M059J (cell line): ENCODE measurements around the gene B4GALT4. TPM values are rescaled to one million over a fixed set of nuclear protein-coding genes. Genes with fewer than 3 reads are reported as not detected.
"Not testable (repeated sequence)": the region's sequence is repeated elsewhere in the genome, so short reads cannot be mapped to it uniquely, and the experiment has no call there.

Experiments
- DNase-seq: peaks from one replicate; pipeline ENCODE4 v3.0.0-alpha.2; 2012; ENCODE audit warnings: low read depth
- total RNA-seq: library from RNA; depleted of rRNA; stranded (reverse); fragments of >200 nt; shearing (Covaris generic); gene quantifications from 2 replicates; pipeline ENCODE4 v1.2.3, GENCODE V29; 2014; rRNA removed

The B4GALT4 gene
- total RNA-seq, 1 experiment from 2014 or later, result 33.2 TPM

DNA sequence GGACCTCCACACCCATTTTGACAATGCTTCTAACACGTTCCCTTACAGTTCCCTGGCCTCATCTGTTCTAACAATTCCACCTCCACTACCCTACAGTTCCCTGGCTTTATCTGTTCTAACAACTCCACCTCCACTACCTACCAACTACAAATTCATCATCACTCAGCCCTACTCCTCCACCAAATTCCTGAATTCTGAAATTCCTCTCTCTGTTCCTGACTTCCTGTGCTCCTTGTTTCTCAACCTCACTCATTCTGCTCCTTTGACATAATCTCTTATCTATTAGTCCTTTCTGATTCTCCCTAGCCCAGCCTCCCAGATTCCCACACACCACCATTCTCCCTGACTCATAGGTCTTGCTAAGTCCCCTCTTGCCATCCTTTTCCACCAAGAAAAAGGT lies 44.8 kb downstream of the B4GALT4 start:
- peak; percentile 34 for DNase-seq

DNA sequence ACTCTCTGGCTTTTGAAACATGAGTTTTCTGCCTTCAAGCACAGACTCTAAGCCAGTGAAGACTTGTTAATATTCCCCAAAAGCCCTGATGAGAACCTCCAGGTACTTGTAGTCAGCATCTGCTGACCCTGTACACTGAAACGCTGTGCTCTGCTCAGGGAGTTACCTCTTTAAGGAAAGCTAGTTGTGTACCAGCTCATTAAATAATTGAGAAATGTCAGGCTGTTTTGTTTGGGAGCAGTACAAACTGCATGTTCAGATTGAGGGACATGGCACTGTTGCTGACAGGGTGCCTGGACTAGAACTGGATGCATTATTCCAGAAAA lies 45.6 kb downstream of the B4GALT4 start:
- no peak for DNase-seq

DNA sequence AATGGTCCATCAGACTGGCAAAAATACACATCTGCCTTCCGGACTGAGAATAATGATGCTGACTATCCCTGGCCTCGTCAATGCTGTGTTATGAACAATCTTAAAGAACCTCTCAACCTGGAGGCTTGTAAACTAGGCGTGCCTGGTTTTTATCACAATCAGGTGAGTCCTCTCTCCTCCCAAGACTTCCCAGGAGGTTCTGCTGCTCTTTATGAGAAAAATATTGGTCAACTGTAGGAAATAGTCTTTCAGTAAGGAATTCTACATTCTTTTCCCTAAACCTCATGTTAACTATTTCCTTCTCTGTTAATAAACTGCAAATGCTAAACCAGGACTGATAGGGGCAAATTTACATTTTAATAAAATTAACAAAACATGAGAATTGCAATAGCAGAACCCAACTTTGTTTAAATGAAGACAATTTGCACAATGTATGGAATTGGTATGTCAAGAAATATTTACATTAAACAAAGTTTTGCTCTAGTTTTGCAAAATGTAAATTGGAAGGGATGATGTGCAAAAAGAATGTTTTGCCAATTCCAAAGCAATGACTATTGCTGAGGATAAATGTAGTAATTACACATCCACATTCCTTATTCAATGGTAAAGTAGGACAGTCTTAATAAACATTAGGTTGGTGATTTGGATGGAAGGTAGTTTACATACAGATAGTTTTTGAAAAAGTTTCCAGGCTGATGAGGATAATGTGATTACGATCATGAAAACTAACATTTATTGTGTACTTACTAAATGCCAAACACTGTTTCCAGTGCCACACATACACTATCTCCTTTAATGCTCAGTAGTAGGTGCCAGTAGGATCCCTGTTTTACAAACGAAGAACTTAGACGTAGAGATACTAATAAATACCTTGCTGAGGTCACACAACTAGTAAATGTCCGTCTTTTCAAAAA lies 46.2 kb downstream of the B4GALT4 start:
- peak; percentile 20 for DNase-seq

DNA sequence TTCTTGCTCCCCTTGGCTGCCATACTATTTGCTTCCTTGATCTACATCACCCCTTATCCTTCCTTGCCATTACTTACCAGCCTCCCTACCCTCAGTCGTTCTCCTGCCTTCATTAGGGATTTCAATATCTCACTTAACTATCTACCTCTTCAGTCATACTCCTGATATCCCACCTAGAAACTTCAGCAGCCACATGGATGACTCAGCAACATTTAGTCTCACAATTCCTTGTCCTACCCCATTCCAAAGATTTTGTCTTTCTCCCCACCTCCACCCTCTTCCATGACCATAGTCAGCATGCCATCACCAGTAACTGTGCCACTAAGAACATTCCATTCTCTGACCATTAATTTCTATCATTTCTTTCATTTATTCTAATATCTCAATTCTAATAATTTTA lies 48.9 kb downstream of the B4GALT4 start:
- DNase-seq, result no peak

DNA sequence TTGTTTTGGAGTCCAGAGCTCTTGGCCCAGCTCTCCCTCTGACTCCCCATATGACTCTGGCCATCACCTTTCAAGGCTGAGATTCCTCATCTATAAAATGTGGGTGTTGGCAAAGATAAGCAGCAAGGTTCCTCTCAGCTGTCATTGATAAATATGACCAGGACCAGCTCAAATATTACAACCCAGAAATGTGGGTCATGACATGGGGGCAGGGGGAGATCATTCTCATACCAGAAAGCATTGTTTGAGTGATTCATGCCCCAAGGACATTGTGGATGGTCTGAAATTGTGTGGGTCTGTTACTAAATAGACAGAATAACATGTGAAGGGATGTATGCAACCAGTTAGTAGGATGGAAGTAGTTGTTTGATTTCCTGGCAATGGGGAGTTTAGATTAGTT lies 53.4 kb downstream of the B4GALT4 start:
- no peak for DNase-seq

DNA sequence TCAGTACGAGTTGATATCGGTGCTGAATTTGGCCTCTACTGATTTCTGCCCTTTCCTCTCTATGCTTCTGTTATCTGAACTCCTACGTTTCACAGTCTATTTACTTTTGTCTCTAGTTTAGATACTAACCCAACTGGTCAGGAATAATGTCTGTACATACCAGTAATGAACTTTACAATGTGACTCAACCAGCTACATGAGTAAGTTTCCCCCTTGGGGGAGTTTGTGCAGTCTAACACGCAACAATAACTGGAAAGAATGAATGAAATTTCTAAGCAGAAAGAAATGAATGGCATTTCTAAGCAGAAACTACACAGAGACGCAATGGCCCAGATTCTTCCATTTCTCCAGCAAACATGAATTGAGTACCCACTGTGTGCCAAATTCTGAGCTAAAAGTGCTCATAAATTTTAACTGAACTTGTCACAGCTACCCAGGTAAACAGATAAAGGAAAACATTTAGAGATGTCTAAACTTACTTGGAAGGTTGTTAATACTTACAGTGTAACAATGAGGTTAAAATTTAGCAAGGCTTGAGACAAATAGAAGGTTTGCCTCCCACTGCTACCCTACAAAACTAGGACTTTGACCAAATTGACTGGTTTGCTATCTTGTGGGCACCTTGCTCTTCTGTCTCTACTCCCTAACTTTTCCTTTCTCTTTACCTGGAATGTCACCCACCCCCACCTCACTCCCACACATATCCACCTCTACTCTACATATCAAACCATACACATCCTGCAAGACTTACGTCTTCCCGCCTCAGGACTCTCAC lies 55.7 kb downstream of the B4GALT4 start:
- DNase-seq, result peak; percentile 87

- DNase-seq, result no peak
Observed at GRCh38 chr3:119184111-119184510, 56.6 kb downstream of the B4GALT4 start.

DNA sequence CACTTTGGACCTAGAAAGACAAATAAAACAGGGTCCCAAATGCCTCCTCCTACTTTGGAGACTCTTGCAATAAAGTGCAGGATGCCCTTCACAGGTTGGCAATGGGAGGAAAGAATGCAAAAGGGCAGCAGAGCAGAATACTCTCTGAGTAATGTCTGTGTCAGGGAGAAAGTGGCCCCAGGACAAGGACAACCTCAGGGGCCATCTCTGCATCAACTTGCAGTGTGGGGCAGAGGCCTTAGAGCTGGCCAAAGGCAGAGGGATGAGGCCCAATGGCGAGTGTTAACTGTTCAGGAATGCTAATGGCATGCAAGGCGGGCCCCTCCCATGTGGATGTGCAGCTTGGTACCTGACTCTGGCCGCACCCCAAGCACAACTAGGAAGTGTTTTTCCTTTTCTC lies 58.9 kb downstream of the B4GALT4 start:
- peak; percentile 75 for DNase-seq

DNA sequence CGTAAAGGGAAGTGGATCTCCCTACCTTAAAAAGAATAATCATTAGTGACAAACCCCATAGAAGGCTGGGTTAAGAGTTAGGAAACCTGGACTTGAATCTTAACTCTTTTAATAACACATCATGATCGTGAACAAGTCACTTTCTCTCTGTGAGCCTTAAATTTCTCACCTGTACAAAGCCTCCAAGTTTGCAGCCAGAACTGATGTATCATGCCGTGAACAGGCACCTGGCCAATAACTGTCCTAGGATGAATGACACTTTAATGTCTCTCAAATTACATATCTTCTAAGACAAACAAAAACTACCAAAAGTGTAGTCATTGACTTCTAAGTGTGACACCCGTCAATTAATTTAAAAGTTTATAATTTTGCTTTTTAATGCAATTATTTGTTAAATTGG lies 63.4 kb downstream of the B4GALT4 start:
- no peak for DNase-seq

GRCh38 chr3:119176778-119177177 lies 63.9 kb downstream of the B4GALT4 start:
- no peak for DNase-seq

GRCh38 chr3:119175872-119176756 lies 64.6 kb downstream of the B4GALT4 start:
- DNase-seq, result peak; percentile 31

GRCh38 chr3:119173325-119173724 lies 67.4 kb downstream of the B4GALT4 start, which contains the start of gene UPK1B:
TSS of gene UPK1B (plus strand) at chr3:119173598. CDS start at chr3:119186742, 13,144 bp downstream.
- no peak for DNase-seq

- DNase-seq, result peak; percentile 34
Observed at GRCh38 chr3:119170821-119171220, 69.9 kb downstream of the B4GALT4 start.

DNA sequence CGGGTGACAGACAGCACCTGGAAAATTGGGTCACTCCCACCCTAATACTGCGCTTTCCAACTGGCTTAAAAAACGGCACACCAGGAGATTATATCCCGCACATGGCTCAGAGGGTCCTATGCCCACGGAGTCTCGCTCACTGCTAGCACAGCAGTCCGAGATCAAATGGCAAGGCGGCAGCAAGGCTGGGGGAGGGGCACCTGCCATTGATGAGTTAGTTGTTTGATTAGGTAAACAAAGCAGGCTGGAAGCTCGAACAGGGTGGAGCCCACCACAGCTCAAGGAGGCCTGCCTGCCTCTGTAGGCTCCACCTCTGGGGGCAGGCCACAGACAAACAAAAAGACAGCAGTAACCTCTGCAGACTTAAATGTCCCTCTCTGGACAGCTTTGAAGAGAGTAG lies 75.9 kb downstream of the B4GALT4 start:
- not testable (repeated sequence) for DNase-seq

Other genes starting within 250 kb of the B4GALT4 start
- gene IGSF11, start 206.0 kb downstream of the B4GALT4 start, total RNA-seq, result not detected in 2 replicates
- not detected in 2 replicates for gene TEX55, start 94.7 kb downstream of the B4GALT4 start, total RNA-seq
- gene UPK1B, start 67.3 kb downstream of the B4GALT4 start, total RNA-seq, result 0.12 TPM in 1 of 2 replicates, not detected in the other
- gene ARHGAP31, start 53.5 kb upstream of the B4GALT4 start, total RNA-seq, result 7.8 and 10.5 TPM in 2 replicates
- gene TMEM39A, start 222.7 kb upstream of the B4GALT4 start, total RNA-seq, result 80.8 and 112 TPM in 2 replicates
- gene POGLUT1, start 228.1 kb upstream of the B4GALT4 start, total RNA-seq, result 15.6 and 21.4 TPM in 2 replicates